HG03064 (cell line): ENCODE data around the gene LRP8.

Experiments
- ATAC-seq: cut with Tn5 transposase; IDR thresholded peaks from one replicate; pipeline ENCODE4 v1.9.1; 2021; ENCODE audit warnings: low read depth; ENCODE audit not compliant: unreplicated experiment

Gene LRP8

GRCh38 chr1:53324728-53325297 lies 3.1 kb downstream of the LRP8 start:
- no peak for ATAC-seq

- no peak for ATAC-seq
Measured at GRCh38 chr1:53324321-53324720, 3.5 kb downstream of the LRP8 start.

GRCh38 chr1:53323316-53323715 lies 4.6 kb downstream of the LRP8 start:
- ATAC-seq, result no peak

- ATAC-seq, result no peak
Measured at GRCh38 chr1:53321776-53322602, 5.9 kb downstream of the LRP8 start.

GRCh38 chr1:53321366-53321765 lies 6.5 kb downstream of the LRP8 start:
- no peak for ATAC-seq

- ATAC-seq, result no peak
Measured at GRCh38 chr1:53320646-53321045, 7.2 kb downstream of the LRP8 start.

GRCh38 chr1:53319296-53320101 lies 8.4 kb downstream of the LRP8 start:
- no peak for ATAC-seq

- ATAC-seq, result no peak
Measured at GRCh38 chr1:53317646-53318539, 10.0 kb downstream of the LRP8 start.

GRCh38 chr1:53316766-53317581 lies 10.9 kb downstream of the LRP8 start:
- ATAC-seq, result no peak

- no peak for ATAC-seq
Measured at GRCh38 chr1:53316424-53316765, 11.5 kb downstream of the LRP8 start.

GRCh38 chr1:53315456-53316423 lies 12.1 kb downstream of the LRP8 start:
- no peak for ATAC-seq

- ATAC-seq, result no peak
Measured at GRCh38 chr1:53315046-53315445, 12.8 kb downstream of the LRP8 start.

- no peak for ATAC-seq
Measured at GRCh38 chr1:53314606-53315005, 13.3 kb downstream of the LRP8 start.

- ATAC-seq, result no peak
Measured at GRCh38 chr1:53314096-53314495, 13.8 kb downstream of the LRP8 start.

- ATAC-seq, result no peak
Measured at GRCh38 chr1:53313556-53313955, 14.3 kb downstream of the LRP8 start.

GRCh38 chr1:53311702-53312305 lies 16.1 kb downstream of the LRP8 start:
- ATAC-seq, result no peak

GRCh38 chr1:53310847-53311681 lies 16.8 kb downstream of the LRP8 start:
- ATAC-seq, result no peak
